ENCODE data around the gene GLRX2. TPM values are rescaled to one million over a fixed set of nuclear protein-coding genes. Genes with fewer than 3 reads are reported as not detected.
A peak's percentile ranks its signal among the peaks of the same experiment; 100 is the strongest.

Gene GLRX2
- total RNA-seq (ENCODE audit: unreplicated experiment), result 11.0 TPM
- long read RNA-seq, transcript GLRX2-201 (4 exons, 701 nt), result major isoform, 8 of 10 reads
- long read RNA-seq, partial matches to known transcripts, result 0 of 10 reads
- long read RNA-seq, other reads (novel, unspliced or antisense), result 1 of 10 reads

GRCh38 chr1:193104907-193105820, at the start of gene GLRX2:
Gene GLRX2 (minus strand): TSS chr1:193105414. CDS start chr1:193105382, 32 bp downstream.
- H3K27ac Mint-ChIP-seq (ENCODE audit: unreplicated experiment), result no peak within 1 kb of the TSS
- peak within 1 kb of the TSS; percentile 94 for H3K4me3 Mint-ChIP-seq (ENCODE audit: unreplicated experiment)
- no peaks in the 10 kb centered on the region for H3K36me3 Mint-ChIP-seq (ENCODE audit: low read depth, unreplicated experiment)
- H3K9me3 Mint-ChIP-seq (ENCODE audit: unreplicated experiment), result no peaks in the 10 kb centered on the region
- H3K27me3 Mint-ChIP-seq (ENCODE audit: unreplicated experiment), result peaks cover 4% of the 10 kb centered on the region
- DNase-seq (ENCODE audit: low spot score), result peak; percentile 84
- H3K4me1 Mint-ChIP-seq (ENCODE audit: unreplicated experiment), result peaks cover 8% of the 10 kb centered on the region
- TF ChIP-seq CTCF (IDR thresholded peaks at IDR 0.05; ENCODE audit: unreplicated experiment), result no peak

GRCh38 chr1:193144999-193145398, 39.8 kb upstream of the GLRX2 start:
- no peak for DNase-seq (ENCODE audit: low spot score)
- H3K4me1 Mint-ChIP-seq (ENCODE audit: unreplicated experiment), result peaks cover 6% of the 10 kb centered on the region
- no peak overlapping the region for H3K27ac Mint-ChIP-seq (ENCODE audit: unreplicated experiment)
- no peaks in the 10 kb centered on the region for H3K27me3 Mint-ChIP-seq (ENCODE audit: unreplicated experiment)
- H3K36me3 Mint-ChIP-seq (ENCODE audit: low read depth, unreplicated experiment), result peaks cover 14% of the 10 kb centered on the region
- H3K4me3 Mint-ChIP-seq (ENCODE audit: unreplicated experiment), result no peak overlapping the region
- no peaks in the 10 kb centered on the region for H3K9me3 Mint-ChIP-seq (ENCODE audit: unreplicated experiment)
- TF ChIP-seq CTCF (IDR thresholded peaks at IDR 0.05; ENCODE audit: unreplicated experiment), result no peak

- no peak overlapping the region for H3K4me3 Mint-ChIP-seq (ENCODE audit: unreplicated experiment)
- no peak for TF ChIP-seq CTCF (IDR thresholded peaks at IDR 0.05; ENCODE audit: unreplicated experiment)
- no peaks in the 10 kb centered on the region for H3K9me3 Mint-ChIP-seq (ENCODE audit: unreplicated experiment)
- H3K36me3 Mint-ChIP-seq (ENCODE audit: low read depth, unreplicated experiment), result peaks cover 18% of the 10 kb centered on the region
- no peaks in the 10 kb centered on the region for H3K27me3 Mint-ChIP-seq (ENCODE audit: unreplicated experiment)
- peaks cover 6% of the 10 kb centered on the region for H3K4me1 Mint-ChIP-seq (ENCODE audit: unreplicated experiment)
- no peak overlapping the region for H3K27ac Mint-ChIP-seq (ENCODE audit: unreplicated experiment)
- no peak for DNase-seq (ENCODE audit: low spot score)
Measured at GRCh38 chr1:193144361-193144938, 39.2 kb upstream of the GLRX2 start.

GRCh38 chr1:193143285-193143684, 38.1 kb upstream of the GLRX2 start:
- no peak overlapping the region for H3K4me3 Mint-ChIP-seq (ENCODE audit: unreplicated experiment)
- H3K9me3 Mint-ChIP-seq (ENCODE audit: unreplicated experiment), result no peaks in the 10 kb centered on the region
- no peaks in the 10 kb centered on the region for H3K27me3 Mint-ChIP-seq (ENCODE audit: unreplicated experiment)
- peak; percentile 24 for TF ChIP-seq CTCF (IDR thresholded peaks at IDR 0.05; ENCODE audit: unreplicated experiment)
- H3K4me1 Mint-ChIP-seq (ENCODE audit: unreplicated experiment), result peaks cover 6% of the 10 kb centered on the region
- peaks cover 20% of the 10 kb centered on the region for H3K36me3 Mint-ChIP-seq (ENCODE audit: low read depth, unreplicated experiment)
- DNase-seq (ENCODE audit: low spot score), result no peak
- H3K27ac Mint-ChIP-seq (ENCODE audit: unreplicated experiment), result no peak overlapping the region

Data from endothelial cell (in vitro differentiated cells).